Jurkat, Clone E6-1 (cell line): ENCODE data around the gene ITGA1.

ENCODE experiments used
- DNase-seq: peaks from one replicate; pipeline ENCODE4 v3.0.0-alpha.2; 2011; ENCODE audit warnings: low read depth, low spot score
- H3K4me3 ChIP-seq: 2 replicates; pipeline ENCODE4 v1.5.1; 2011; ENCODE audit warnings: mild to moderate bottlenecking, low read length, control low read depth, moderate library complexity

ITGA1 gene

GRCh38 chr5:52881468-52881867 is 93.8 kb downstream of the ITGA1 start:
- no peak for DNase-seq
- no peak overlapping the region for H3K4me3 ChIP-seq

GRCh38 chr5:52883110-52883509 is 95.4 kb downstream of the ITGA1 start:
- H3K4me3 ChIP-seq: no peak overlapping the region
- no peak for DNase-seq

- no peak for DNase-seq
- no peak overlapping the region for H3K4me3 ChIP-seq
Observed at GRCh38 chr5:52884453-52884852, 96.7 kb downstream of the ITGA1 start.

- DNase-seq: no peak
- no peak overlapping the region for H3K4me3 ChIP-seq
Observed at GRCh38 chr5:52885614-52886013, 97.9 kb downstream of the ITGA1 start.

GRCh38 chr5:52886206-52886605 is 98.5 kb downstream of the ITGA1 start:
- no peak for DNase-seq
- H3K4me3 ChIP-seq: no peak overlapping the region

GRCh38 chr5:52887066-52887465 is 99.3 kb downstream of the ITGA1 start:
- DNase-seq: no peak

GRCh38 chr5:52888363-52888762 is 100.6 kb downstream of the ITGA1 start:
- DNase-seq: no peak
- no peak overlapping the region for H3K4me3 ChIP-seq

More at GRCh38 chr5:52887066-52887465, 99.3 kb downstream of the ITGA1 start:
- H3K4me3 ChIP-seq: no peak overlapping the region

- no peak overlapping the region for H3K4me3 ChIP-seq
- no peak for DNase-seq
Observed at GRCh38 chr5:52892242-52892878, 104.6 kb downstream of the ITGA1 start.

GRCh38 chr5:52893105-52893504 is 105.4 kb downstream of the ITGA1 start:
- H3K4me3 ChIP-seq: no peak overlapping the region
- DNase-seq: no peak

- H3K4me3 ChIP-seq: no peak overlapping the region
- DNase-seq: no peak
Observed at GRCh38 chr5:52893863-52894262, 106.1 kb downstream of the ITGA1 start.

GRCh38 chr5:52894451-52894850 is 106.7 kb downstream of the ITGA1 start:
- H3K4me3 ChIP-seq: no peak overlapping the region
- no peak for DNase-seq

GRCh38 chr5:52895075-52895474 is 107.4 kb downstream of the ITGA1 start:
- no peak for DNase-seq

GRCh38 chr5:52895572-52896413 is 108.1 kb downstream of the ITGA1 start:
- peak; percentile 41 for DNase-seq

More at GRCh38 chr5:52895075-52895474, 107.4 kb downstream of the ITGA1 start:
- H3K4me3 ChIP-seq: no peak overlapping the region

GRCh38 chr5:52896534-52897237 is 109.0 kb downstream of the ITGA1 start:
- H3K4me3 ChIP-seq: no peak overlapping the region
- DNase-seq: no peak

More at GRCh38 chr5:52895572-52896413, 108.1 kb downstream of the ITGA1 start:
- H3K4me3 ChIP-seq: no peak overlapping the region

- no peak for DNase-seq
- H3K4me3 ChIP-seq: no peak overlapping the region
Observed at GRCh38 chr5:52897238-52897614, 109.5 kb downstream of the ITGA1 start.

GRCh38 chr5:52898961-52899680 is 111.4 kb downstream of the ITGA1 start:
- no peak overlapping the region for H3K4me3 ChIP-seq
- DNase-seq: no peak

GRCh38 chr5:52903142-52903541 is 115.4 kb downstream of the ITGA1 start:
- no peak overlapping the region for H3K4me3 ChIP-seq
- no peak for DNase-seq

GRCh38 chr5:52906343-52906742 is 118.6 kb downstream of the ITGA1 start:
- no peak for DNase-seq
- no peak overlapping the region for H3K4me3 ChIP-seq

- no peak for DNase-seq
- no peak overlapping the region for H3K4me3 ChIP-seq
Observed at GRCh38 chr5:52906845-52907244, 119.1 kb downstream of the ITGA1 start.
